ENCODE results near the gene SPTBN5. TPM values are rescaled to one million over a fixed set of nuclear protein-coding genes. Genes with fewer than 3 reads are reported as not detected.
A peak's percentile ranks its signal among the peaks of the same experiment; 100 is the strongest.

Gene SPTBN5
- total RNA-seq, 1 donor from 2014 or later, result 2.9 TPM

DNA sequence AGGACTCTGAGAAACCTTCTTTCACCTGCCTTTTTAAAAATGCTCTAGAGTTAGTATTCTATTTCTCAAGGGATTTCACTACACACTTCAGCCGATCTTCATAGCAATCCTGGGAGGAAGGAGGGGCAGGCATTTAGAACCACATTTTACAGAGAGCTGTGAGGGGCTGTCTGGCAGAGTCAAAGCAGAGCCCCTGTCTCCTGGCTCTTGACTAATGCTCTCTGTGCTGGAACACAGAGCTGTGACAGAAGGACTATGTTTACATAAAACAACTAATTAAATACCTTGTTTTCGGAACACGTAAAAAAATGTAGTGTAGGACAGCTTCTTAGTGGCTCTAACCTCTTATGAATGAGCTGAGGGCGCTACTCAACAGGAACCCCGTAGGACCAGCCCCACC, 7.6 kb upstream of the SPTBN5 start:
- H3K36me3 Mint-ChIP-seq (ENCODE audit: low read depth), result peaks cover 17% of the 10 kb centered on the region

DNA sequence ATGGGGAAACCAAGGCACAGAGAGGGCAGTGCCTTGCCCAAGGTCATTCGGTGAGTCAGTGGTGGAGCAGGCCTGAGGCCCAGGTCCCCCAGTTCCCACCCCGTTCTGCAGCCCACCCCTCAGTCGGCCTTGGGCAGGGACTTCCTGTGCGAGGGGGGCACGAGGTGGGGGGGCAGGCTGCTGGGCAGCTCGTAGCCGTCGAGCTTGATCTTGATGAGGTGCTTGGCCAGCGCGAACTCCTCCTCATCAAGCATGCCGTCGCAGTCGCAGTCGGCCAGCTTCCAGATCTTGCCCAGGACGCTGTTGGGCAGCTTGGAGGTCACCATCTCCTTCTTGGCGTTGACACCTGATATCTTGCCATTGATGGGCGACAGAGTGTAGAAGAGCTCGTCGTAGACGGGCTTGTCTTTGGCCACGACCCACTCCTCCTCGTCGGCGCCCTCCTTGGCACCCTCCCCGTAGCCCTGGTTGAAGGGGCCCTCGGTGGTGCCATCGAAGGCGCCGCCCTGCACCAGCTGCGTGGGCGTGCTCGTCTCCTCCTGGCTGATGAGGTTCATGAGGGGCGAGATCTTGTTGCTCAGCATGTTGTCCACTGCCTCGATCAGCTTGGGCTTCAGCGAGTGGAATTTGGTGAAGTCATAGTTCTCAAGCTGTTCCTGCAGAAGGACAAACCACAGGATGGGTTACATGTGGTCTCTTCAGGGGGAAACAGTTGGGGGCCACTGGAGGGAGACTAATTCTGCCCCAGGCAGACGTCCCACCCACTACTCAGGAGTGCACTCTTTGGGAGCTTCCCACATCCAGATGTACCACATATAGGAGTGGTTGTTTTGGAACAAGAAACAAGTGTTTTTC, 6.9 kb upstream of the SPTBN5 start:
- peaks cover 17% of the 10 kb centered on the region for H3K36me3 Mint-ChIP-seq (ENCODE audit: low read depth)
- no peaks in the 10 kb centered on the region for H3K9me3 Mint-ChIP-seq (ENCODE audit: low read depth)
- H3K27me3 Mint-ChIP-seq (ENCODE audit: low read depth), result no peaks in the 10 kb centered on the region
- H3K27ac Mint-ChIP-seq (ENCODE audit: unreplicated experiment), result no peak overlapping the region
- no peak overlapping the region for H3K4me3 Mint-ChIP-seq (ENCODE audit: unreplicated experiment)
- DNase-seq (ENCODE audit: low spot score), result no peak
- TF ChIP-seq, protein P1, sequence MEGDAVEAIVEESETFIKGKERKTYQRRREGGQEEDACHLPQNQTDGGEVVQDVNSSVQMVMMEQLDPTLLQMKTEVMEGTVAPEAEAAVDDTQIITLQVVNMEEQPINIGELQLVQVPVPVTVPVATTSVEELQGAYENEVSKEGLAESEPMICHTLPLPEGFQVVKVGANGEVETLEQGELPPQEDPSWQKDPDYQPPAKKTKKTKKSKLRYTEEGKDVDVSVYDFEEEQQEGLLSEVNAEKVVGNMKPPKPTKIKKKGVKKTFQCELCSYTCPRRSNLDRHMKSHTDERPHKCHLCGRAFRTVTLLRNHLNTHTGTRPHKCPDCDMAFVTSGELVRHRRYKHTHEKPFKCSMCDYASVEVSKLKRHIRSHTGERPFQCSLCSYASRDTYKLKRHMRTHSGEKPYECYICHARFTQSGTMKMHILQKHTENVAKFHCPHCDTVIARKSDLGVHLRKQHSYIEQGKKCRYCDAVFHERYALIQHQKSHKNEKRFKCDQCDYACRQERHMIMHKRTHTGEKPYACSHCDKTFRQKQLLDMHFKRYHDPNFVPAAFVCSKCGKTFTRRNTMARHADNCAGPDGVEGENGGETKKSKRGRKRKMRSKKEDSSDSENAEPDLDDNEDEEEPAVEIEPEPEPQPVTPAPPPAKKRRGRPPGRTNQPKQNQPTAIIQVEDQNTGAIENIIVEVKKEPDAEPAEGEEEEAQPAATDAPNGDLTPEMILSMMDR (IDR thresholded peaks at IDR 0.05), result no peak
- H3K4me1 Mint-ChIP-seq (ENCODE audit: low read depth), result peaks cover 17% of the 10 kb centered on the region

More for the DNA sequence above, 7.6 kb upstream of the SPTBN5 start:
- no peak for DNase-seq (ENCODE audit: low spot score)
- Mint-ChIP-seq H3K27ac (ENCODE audit: unreplicated experiment) (no peak overlapping the region), H3K4me3 (ENCODE audit: unreplicated experiment) (no peak overlapping the region), H3K27me3 (ENCODE audit: low read depth) (no peaks in the 10 kb centered on the region), H3K4me1 (ENCODE audit: low read depth) (peaks cover 17% of the 10 kb centered on the region), H3K9me3 (ENCODE audit: low read depth) (no peaks in the 10 kb centered on the region)
- TF ChIP-seq, protein P1 (IDR thresholded peaks at IDR 0.05), result no peak

DNA sequence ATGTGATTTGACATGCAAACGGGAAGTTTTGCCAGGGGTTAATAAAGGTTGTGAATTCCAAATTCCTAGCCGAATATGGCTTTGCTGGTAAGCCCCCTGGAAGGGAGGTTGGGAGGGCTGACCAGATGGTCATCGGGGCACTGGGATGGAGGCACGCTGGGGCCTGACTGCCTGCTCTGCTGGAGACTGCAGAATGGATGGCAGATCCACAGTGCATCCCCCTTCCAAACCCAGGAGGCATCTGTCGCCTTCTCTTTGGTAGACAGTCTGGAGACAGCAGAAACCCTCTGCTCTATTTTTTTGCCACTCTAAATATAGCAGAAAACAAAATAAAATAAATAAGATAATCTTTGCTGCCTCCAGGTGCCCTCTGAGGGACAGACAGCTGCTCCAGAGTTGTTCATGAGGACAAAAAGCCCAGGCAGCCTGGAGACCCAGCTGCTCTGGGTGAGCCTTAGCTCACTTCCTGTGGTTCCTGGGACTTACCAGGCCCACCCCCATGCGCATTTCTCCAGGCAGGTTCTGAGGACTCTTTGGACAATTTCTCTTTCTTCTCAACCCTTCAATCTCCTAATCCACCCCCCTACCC, 6.1 kb upstream of the SPTBN5 start:
- no peak overlapping the region for H3K27ac Mint-ChIP-seq (ENCODE audit: unreplicated experiment)
- TF ChIP-seq, protein P1 (IDR thresholded peaks at IDR 0.05), result no peak
- H3K27me3 Mint-ChIP-seq (ENCODE audit: low read depth), result no peaks in the 10 kb centered on the region
- peaks cover 15% of the 10 kb centered on the region for H3K4me1 Mint-ChIP-seq (ENCODE audit: low read depth)
- no peaks in the 10 kb centered on the region for H3K9me3 Mint-ChIP-seq (ENCODE audit: low read depth)
- H3K36me3 Mint-ChIP-seq (ENCODE audit: low read depth), result peaks cover 17% of the 10 kb centered on the region
- DNase-seq (ENCODE audit: low spot score), result no peak
- no peak overlapping the region for H3K4me3 Mint-ChIP-seq (ENCODE audit: unreplicated experiment)

DNA sequence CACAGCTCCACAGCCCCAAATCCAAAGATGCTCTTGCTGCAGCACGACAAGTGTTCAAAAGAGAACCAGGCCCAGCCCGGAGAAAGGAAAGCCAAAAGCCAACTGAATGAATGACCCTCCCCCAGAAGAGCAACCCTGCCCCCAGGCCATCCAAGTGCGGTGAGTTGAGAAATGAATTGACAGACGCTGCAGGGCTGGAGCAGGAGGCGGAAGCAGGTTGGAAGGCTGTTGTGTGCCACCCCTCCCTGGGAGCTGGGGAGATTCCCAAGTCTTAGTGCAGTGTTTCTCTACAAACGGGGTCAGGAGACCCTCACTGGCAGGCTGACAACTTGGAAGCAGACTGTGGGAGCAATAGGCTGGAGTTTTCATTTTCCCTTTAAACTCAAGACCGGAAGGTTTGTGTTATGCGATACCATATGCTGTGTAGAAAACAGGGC, 3.5 kb upstream of the SPTBN5 start:
- no peak overlapping the region for H3K27ac Mint-ChIP-seq (ENCODE audit: unreplicated experiment)
- peaks cover 17% of the 10 kb centered on the region for H3K36me3 Mint-ChIP-seq (ENCODE audit: low read depth)
- no peak overlapping the region for H3K4me3 Mint-ChIP-seq (ENCODE audit: unreplicated experiment)
- DNase-seq (ENCODE audit: low spot score), result no peak
- no peaks in the 10 kb centered on the region for H3K9me3 Mint-ChIP-seq (ENCODE audit: low read depth)
- H3K27me3 Mint-ChIP-seq (ENCODE audit: low read depth), result no peaks in the 10 kb centered on the region
- TF ChIP-seq, protein P1 (IDR thresholded peaks at IDR 0.05), result no peak
- peaks cover 18% of the 10 kb centered on the region for H3K4me1 Mint-ChIP-seq (ENCODE audit: low read depth)

DNA sequence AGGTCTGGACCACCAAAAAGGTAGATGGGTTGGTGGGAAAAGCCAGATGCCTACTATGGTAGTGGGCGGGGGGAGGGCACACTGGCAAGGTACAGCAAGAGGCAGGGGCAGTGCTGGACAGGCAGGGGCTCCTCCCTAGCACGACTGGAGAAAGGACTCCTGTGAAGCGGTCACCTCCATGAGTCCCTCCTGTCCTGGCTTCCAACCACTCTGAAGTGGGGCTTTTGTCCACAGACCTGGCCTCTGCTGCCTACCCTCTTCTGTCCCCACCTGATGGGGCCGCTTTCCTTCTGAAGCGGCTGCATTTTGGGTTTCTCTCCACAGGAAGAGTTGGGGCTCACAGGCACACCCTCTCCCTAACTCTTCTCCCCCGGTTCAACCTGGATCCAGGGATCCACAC, 2.7 kb upstream of the SPTBN5 start:
- Mint-ChIP-seq H3K9me3 (ENCODE audit: low read depth) (no peaks in the 10 kb centered on the region), H3K4me1 (ENCODE audit: low read depth) (peaks cover 18% of the 10 kb centered on the region), H3K4me3 (ENCODE audit: unreplicated experiment) (no peak overlapping the region), H3K27ac (ENCODE audit: unreplicated experiment) (peak overlapping the region; percentile 22), H3K36me3 (ENCODE audit: low read depth) (peaks cover 15% of the 10 kb centered on the region), H3K27me3 (ENCODE audit: low read depth) (no peaks in the 10 kb centered on the region)
- DNase-seq (ENCODE audit: low spot score), result no peak
- TF ChIP-seq, protein P1 (IDR thresholded peaks at IDR 0.05), result no peak
